Type B pancreatic cell (in vitro differentiated cells): Measurements from ENCODE around the gene ITGA2. TPM values are rescaled to one million over a fixed set of nuclear protein-coding genes. Genes with fewer than 3 reads are reported as not detected.

Experiments used
- DNase-seq: peaks from one replicate; pipeline ENCODE4 v3.0.0; 2021; ENCODE audit warnings: mixed read lengths; ENCODE audit not compliant: unreplicated experiment; ENCODE audit errors: extremely low spot score
- H3K27ac Mint-ChIP-seq: 2 replicates; pipeline ENCODE4 v1.8.0; 2021; ENCODE audit warnings: mild to moderate bottlenecking, mixed read lengths
- H3K27me3 Mint-ChIP-seq: 2 replicates; pipeline ENCODE4 v1.8.0; 2021; ENCODE audit warnings: mixed read lengths
- H3K36me3 Mint-ChIP-seq: 2 replicates; pipeline ENCODE4 v1.8.0; 2021; ENCODE audit warnings: mixed read lengths
- H3K4me1 Mint-ChIP-seq: one replicate; pipeline ENCODE4 v1.8.0; 2021; ENCODE audit warnings: mixed read lengths; ENCODE audit not compliant: unreplicated experiment
- H3K4me3 Mint-ChIP-seq: 2 replicates; pipeline ENCODE4 v1.8.0; 2021; ENCODE audit warnings: mild to moderate bottlenecking, mixed read lengths
- H3K9me3 Mint-ChIP-seq: 2 replicates; pipeline ENCODE4 v1.8.0; 2021; ENCODE audit warnings: mixed read lengths
- total RNA-seq: library from RNA; stranded (reverse); gene quantifications from 2 replicates; pipeline ENCODE4 v1.2.1, GENCODE V29; 2021; ENCODE audit warnings: low replicate concordance
- TF ChIP-seq, protein P1 (sequence below): fragments of 200-600 bp; sonication (generic); conservative IDR thresholded peaks from 2 replicates; pipeline ENCODE4 v1.5.0; 2021; ENCODE audit warnings: antibody characterized with exemption, mild to moderate bottlenecking

The ITGA2 gene
- total RNA-seq, 1 donor from 2014 or later, result 9.5 TPM

DNA sequence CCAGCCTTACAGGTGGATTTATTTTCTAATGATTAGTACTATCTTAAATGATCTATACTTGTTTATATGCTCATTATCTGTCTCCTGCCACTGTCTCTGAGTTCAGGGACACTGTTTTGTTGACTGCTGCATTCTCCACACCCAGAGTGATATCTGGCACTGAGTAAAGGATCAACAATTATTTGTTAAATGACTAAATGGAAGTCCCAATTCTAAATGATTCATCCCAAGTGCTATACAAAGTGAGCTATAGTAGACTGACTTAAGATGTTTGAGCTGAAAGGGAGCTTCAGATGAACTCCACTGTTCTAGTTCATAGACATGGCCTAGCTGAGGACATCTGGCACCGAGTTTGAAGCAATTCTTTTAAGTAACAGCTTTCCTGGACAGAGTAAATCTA lies 40.5 kb downstream of the ITGA2 start:
- TF ChIP-seq, protein P1, sequence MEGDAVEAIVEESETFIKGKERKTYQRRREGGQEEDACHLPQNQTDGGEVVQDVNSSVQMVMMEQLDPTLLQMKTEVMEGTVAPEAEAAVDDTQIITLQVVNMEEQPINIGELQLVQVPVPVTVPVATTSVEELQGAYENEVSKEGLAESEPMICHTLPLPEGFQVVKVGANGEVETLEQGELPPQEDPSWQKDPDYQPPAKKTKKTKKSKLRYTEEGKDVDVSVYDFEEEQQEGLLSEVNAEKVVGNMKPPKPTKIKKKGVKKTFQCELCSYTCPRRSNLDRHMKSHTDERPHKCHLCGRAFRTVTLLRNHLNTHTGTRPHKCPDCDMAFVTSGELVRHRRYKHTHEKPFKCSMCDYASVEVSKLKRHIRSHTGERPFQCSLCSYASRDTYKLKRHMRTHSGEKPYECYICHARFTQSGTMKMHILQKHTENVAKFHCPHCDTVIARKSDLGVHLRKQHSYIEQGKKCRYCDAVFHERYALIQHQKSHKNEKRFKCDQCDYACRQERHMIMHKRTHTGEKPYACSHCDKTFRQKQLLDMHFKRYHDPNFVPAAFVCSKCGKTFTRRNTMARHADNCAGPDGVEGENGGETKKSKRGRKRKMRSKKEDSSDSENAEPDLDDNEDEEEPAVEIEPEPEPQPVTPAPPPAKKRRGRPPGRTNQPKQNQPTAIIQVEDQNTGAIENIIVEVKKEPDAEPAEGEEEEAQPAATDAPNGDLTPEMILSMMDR, result no peak
- H3K36me3 Mint-ChIP-seq, result no peaks in the 10 kb centered on the region
- H3K27ac Mint-ChIP-seq, result no peak overlapping the region
- H3K9me3 Mint-ChIP-seq, result no peaks in the 10 kb centered on the region
- peaks cover 22% of the 10 kb centered on the region for H3K4me1 Mint-ChIP-seq
- DNase-seq, result no peak
- no peak overlapping the region for H3K4me3 Mint-ChIP-seq
- H3K27me3 Mint-ChIP-seq, result no peaks in the 10 kb centered on the region

DNA sequence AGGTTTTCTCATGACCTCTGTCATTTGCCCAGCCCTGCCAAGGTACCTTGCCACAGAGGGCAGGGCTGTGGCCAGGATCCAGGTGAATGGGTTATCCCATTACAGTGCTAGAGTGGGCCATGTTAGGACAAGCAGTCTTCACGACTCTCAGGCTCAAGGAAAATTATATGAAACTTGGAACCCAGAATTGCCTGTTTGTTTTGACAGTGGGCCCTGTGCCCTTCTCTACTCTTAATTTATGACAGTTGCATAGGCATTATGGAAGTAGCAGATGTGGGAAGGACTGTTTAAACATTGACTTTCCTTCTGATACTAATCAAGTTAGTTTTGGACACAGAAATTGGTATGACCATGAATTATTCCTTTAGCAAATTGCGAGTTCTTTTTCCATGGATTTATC lies 41.7 kb downstream of the ITGA2 start:
- TF ChIP-seq, protein P1, result no peak
- H3K36me3 Mint-ChIP-seq, result peaks cover 1% of the 10 kb centered on the region
- no peak for DNase-seq
- H3K27me3 Mint-ChIP-seq, result no peaks in the 10 kb centered on the region
- H3K27ac Mint-ChIP-seq, result no peak overlapping the region
- H3K9me3 Mint-ChIP-seq, result no peaks in the 10 kb centered on the region
- H3K4me3 Mint-ChIP-seq, result no peak overlapping the region
- peaks cover 22% of the 10 kb centered on the region for H3K4me1 Mint-ChIP-seq

DNA sequence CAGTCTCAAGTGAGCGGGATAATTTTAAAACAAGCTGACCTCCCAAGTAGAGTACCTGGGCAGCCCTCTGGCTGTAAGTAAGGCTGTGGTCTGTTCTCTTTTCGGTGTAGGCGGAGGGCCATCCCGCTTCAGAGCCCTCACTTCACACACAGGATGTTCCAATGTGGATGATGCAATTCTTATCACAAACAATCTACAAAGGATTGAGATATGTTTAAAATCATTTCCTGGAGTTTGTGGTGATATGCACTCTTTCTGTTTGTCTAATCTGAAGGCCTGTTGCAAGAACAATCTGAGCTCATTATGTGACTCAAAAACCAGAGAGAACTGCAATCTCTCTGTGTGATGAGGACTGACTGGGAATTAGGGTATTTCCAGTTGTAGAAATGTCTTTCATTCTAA lies 42.5 kb downstream of the ITGA2 start:
- no peaks in the 10 kb centered on the region for H3K27me3 Mint-ChIP-seq
- TF ChIP-seq, protein P1, result no peak
- H3K4me1 Mint-ChIP-seq, result peaks cover 22% of the 10 kb centered on the region
- no peak overlapping the region for H3K4me3 Mint-ChIP-seq
- DNase-seq, result no peak
- H3K36me3 Mint-ChIP-seq, result peaks cover 7% of the 10 kb centered on the region
- no peaks in the 10 kb centered on the region for H3K9me3 Mint-ChIP-seq
- H3K27ac Mint-ChIP-seq, result no peak overlapping the region

DNA sequence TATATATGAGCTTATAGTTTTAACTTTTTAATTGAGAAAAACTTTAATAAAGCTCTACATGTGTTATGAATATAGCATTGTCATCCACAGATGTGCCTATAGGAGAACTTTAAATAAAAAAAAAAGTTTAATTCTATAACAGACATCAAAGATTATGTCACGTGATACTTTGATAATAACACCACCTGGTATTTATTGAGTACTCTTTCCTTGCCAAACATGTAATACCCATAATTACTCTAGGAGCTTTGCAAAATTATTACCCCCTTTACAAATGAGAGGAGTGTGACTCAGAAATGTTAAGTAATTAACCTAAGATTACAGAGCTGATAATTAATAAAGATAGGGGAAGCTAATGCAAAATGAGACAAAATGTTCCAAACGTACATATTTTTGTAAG lies 43.0 kb downstream of the ITGA2 start:
- H3K4me3 Mint-ChIP-seq, result no peak overlapping the region

DNA sequence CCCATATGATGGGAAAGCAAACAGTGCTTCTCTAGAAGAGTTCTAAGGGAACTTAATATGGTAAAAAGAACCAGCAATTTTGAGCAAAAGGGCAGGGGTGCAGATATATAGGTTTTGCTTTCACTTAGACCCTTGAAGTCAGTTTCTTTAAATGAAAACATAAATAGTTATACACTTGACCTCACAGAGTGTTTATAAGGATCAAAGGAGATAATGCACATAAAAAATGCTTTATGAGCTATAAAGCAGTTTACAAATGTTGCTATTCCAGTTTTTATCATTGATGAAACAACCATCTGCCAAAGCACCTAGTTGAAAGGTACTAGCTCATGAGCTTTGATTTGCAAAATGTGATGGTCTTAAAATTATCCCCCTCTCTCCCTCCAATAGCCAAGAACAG lies 45.7 kb downstream of the ITGA2 start:
- peaks cover 34% of the 10 kb centered on the region for H3K4me1 Mint-ChIP-seq
- H3K36me3 Mint-ChIP-seq, result peaks cover 7% of the 10 kb centered on the region
- DNase-seq, result no peak
- H3K4me3 Mint-ChIP-seq, result no peak overlapping the region
- H3K9me3 Mint-ChIP-seq, result no peaks in the 10 kb centered on the region
- no peaks in the 10 kb centered on the region for H3K27me3 Mint-ChIP-seq
- no peak overlapping the region for H3K27ac Mint-ChIP-seq
- TF ChIP-seq, protein P1, result no peak

More for the DNA sequence above, 43.0 kb downstream of the ITGA2 start:
- TF ChIP-seq, protein P1, result no peak
- H3K27me3 Mint-ChIP-seq, result no peaks in the 10 kb centered on the region
- no peak for DNase-seq
- H3K9me3 Mint-ChIP-seq, result no peaks in the 10 kb centered on the region
- H3K36me3 Mint-ChIP-seq, result peaks cover 7% of the 10 kb centered on the region
- peaks cover 22% of the 10 kb centered on the region for H3K4me1 Mint-ChIP-seq
- H3K27ac Mint-ChIP-seq, result no peak overlapping the region

DNA sequence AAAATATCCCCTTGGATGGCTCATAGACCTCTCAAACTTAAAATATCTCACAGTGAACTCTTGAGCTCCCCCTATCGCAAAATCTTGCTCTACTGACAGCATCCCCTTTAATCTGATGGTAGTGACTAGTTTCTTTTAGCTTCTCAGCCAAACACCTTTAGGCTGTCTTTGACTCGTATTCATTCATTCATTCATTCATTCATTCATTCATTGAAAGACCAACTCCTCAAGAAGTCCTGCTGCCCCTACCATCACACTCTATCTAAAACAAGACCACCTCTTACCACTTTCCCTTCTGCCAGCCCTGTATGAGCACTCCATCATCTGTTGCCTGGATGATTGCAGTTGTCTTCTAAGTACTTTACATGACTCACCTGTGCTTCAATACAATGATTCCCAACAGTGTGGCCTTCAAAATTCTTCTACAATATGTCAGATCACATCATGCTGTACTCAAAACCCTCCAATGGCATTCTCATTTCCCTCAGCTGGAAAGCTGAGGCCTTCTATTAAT lies 46.8 kb downstream of the ITGA2 start:
- Mint-ChIP-seq H3K27ac (no peak overlapping the region), H3K36me3 (peaks cover 7% of the 10 kb centered on the region), H3K4me3 (no peak overlapping the region), H3K27me3 (no peaks in the 10 kb centered on the region), H3K9me3 (no peaks in the 10 kb centered on the region), H3K4me1 (peaks cover 27% of the 10 kb centered on the region)
- DNase-seq, result no peak
- TF ChIP-seq, protein P1, result peak; percentile 69
